Measurements from ENCODE around the gene CYP2U1.
"Not testable (repeated sequence)": the region's sequence is repeated elsewhere in the genome, so short reads cannot be mapped to it uniquely, and the experiment has no call there.

Gene CYP2U1

GRCh38 chr4:107922486-107923473 lies 8.6 kb upstream of the CYP2U1 start:
- H3K36me3 ChIP-seq (replicated peaks), result no peaks in the 10 kb centered on the region
- no peak for TF ChIP-seq CTCF (IDR thresholded peaks at IDR 0.05; ENCODE audit: low read depth, low read length, missing control alignments)
- no peak overlapping the region for H3K27ac ChIP-seq
- no peak for DNase-seq
- in situ Hi-C loops (cut with HindIII; ENCODE audit: low pct_ligation_motif_present, low sequenced_read_pairs), result loop anchor here (25.0 kb wide), 1 partner anchor 160 kb away; no protein-coding TSS in a partner anchor
- no peaks in the 10 kb centered on the region for H3K27me3 ChIP-seq (replicated peaks)
- no peak overlapping the region for H3K4me3 ChIP-seq (ENCODE audit: low read depth, low read length)

GRCh38 chr4:107925713-107926112 lies 5.6 kb upstream of the CYP2U1 start:
- H3K36me3 ChIP-seq (replicated peaks); H3K27me3 ChIP-seq (replicated peaks); H3K4me3 ChIP-seq (ENCODE audit: low read depth, low read length); in situ Hi-C loops (cut with HindIII; ENCODE audit: low pct_ligation_motif_present, low sequenced_read_pairs); H3K27ac ChIP-seq; DNase-seq: not testable (repeated sequence)

GRCh38 chr4:107926875-107927274 lies 4.5 kb upstream of the CYP2U1 start:
- H3K36me3 ChIP-seq (replicated peaks); in situ Hi-C loops (cut with HindIII; ENCODE audit: low pct_ligation_motif_present, low sequenced_read_pairs); H3K27ac ChIP-seq; H3K4me3 ChIP-seq (ENCODE audit: low read depth, low read length); H3K27me3 ChIP-seq (replicated peaks); DNase-seq: not testable (repeated sequence)

GRCh38 chr4:107931775-107932321 lies 499 bp downstream of the CYP2U1 start:
- in situ Hi-C loops (cut with HindIII; ENCODE audit: low pct_ligation_motif_present, low sequenced_read_pairs), result no loop called here
- Histone ChIP-seq H3K27me3 (replicated peaks) (no peaks in the 10 kb centered on the region), H3K36me3 (replicated peaks) (no peaks in the 10 kb centered on the region), H3K27ac (no peak overlapping the region), H3K4me3 (ENCODE audit: low read depth, low read length) (peak overlapping the region; percentile 72)
- TF ChIP-seq CTCF (IDR thresholded peaks at IDR 0.05; ENCODE audit: low read depth, low read length, missing control alignments), result no peak
- DNase-seq, result no peak

GRCh38 chr4:107935246-107935645 lies 3.9 kb downstream of the CYP2U1 start:
- no peak overlapping the region for H3K27ac ChIP-seq
- in situ Hi-C loops (cut with HindIII; ENCODE audit: low pct_ligation_motif_present, low sequenced_read_pairs), result no loop called here
- H3K27me3 ChIP-seq (replicated peaks), result no peaks in the 10 kb centered on the region
- H3K36me3 ChIP-seq (replicated peaks), result no peaks in the 10 kb centered on the region
- DNase-seq, result no peak
- TF ChIP-seq CTCF (IDR thresholded peaks at IDR 0.05; ENCODE audit: low read depth, low read length, missing control alignments), result no peak
- H3K4me3 ChIP-seq (ENCODE audit: low read depth, low read length), result no peak overlapping the region

GRCh38 chr4:107937040-107937439 lies 5.7 kb downstream of the CYP2U1 start:
- no peak overlapping the region for H3K4me3 ChIP-seq (ENCODE audit: low read depth, low read length)
- no peaks in the 10 kb centered on the region for H3K27me3 ChIP-seq (replicated peaks)
- no peak for TF ChIP-seq CTCF (IDR thresholded peaks at IDR 0.05; ENCODE audit: low read depth, low read length, missing control alignments)
- H3K36me3 ChIP-seq (replicated peaks), result no peaks in the 10 kb centered on the region
- no peak for DNase-seq
- H3K27ac ChIP-seq, result no peak overlapping the region
- in situ Hi-C loops (cut with HindIII; ENCODE audit: low pct_ligation_motif_present, low sequenced_read_pairs), result no loop called here

Measured in brain microvascular endothelial cell (primary cell).